ENCODE measurements around the gene SYP.

DNA sequence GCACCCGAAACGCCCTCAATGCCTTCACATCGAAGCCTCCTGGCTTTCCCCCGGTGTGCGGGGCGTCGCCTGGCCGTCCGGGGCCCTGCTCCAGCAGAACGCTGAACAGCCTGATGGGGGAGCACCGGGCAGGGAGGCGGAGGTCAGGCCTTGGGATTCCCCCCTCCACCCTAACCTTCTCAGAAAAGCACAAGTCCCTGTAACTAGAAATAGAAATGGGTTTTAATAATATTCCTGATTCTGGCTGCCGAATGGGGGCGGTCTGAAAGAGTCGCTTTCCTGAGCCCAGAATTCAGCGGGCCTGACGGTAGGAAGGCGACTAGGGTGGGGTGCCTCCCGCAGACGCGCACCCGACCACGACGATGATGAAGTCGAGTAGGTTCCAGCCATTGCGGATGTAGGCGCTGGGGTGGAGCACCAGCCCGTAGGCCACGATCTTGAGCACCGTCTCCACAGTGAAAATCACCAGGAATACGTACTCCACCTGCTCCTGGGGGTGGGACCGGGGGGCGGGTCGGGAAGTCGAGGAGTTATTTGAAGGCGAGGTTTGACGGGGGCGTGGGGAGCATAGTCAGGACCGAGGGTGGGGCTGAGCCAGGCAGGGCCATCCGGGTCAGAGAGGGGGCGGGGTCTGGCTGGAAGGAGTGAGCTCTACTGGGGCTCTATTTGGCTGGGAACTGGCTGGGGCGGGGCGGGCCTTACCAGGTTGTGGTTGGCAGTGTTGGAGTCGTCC is 30.7 kb upstream of the SYP start:
- TF ChIP-seq, protein P1, sequence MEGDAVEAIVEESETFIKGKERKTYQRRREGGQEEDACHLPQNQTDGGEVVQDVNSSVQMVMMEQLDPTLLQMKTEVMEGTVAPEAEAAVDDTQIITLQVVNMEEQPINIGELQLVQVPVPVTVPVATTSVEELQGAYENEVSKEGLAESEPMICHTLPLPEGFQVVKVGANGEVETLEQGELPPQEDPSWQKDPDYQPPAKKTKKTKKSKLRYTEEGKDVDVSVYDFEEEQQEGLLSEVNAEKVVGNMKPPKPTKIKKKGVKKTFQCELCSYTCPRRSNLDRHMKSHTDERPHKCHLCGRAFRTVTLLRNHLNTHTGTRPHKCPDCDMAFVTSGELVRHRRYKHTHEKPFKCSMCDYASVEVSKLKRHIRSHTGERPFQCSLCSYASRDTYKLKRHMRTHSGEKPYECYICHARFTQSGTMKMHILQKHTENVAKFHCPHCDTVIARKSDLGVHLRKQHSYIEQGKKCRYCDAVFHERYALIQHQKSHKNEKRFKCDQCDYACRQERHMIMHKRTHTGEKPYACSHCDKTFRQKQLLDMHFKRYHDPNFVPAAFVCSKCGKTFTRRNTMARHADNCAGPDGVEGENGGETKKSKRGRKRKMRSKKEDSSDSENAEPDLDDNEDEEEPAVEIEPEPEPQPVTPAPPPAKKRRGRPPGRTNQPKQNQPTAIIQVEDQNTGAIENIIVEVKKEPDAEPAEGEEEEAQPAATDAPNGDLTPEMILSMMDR (IDR thresholded peaks at IDR 0.05): no peak
- no peak for TF ChIP-seq POLR2A (IDR thresholded peaks at IDR 0.05)
- no peak for TF ChIP-seq EP300 (IDR thresholded peaks at IDR 0.05)

Measured in ovary (tissue), 3 donors.